Stimulated activated CD8-positive, alpha-beta memory T cell treated with anti-CD3 and anti-CD28 coated beads, Interleukin-4, amount 100 ng/mL, for 4 hours (primary cell): Measurements from ENCODE around the gene MTG2.

Source experiments
- DNase-seq, 2 donors: peaks; one replicate each; pipeline ENCODE4 v3.0.0-alpha.2; 2020; ENCODE audit warnings: low read depth in 2 of 2, low spot score in 1 of 2

Gene MTG2

DNA sequence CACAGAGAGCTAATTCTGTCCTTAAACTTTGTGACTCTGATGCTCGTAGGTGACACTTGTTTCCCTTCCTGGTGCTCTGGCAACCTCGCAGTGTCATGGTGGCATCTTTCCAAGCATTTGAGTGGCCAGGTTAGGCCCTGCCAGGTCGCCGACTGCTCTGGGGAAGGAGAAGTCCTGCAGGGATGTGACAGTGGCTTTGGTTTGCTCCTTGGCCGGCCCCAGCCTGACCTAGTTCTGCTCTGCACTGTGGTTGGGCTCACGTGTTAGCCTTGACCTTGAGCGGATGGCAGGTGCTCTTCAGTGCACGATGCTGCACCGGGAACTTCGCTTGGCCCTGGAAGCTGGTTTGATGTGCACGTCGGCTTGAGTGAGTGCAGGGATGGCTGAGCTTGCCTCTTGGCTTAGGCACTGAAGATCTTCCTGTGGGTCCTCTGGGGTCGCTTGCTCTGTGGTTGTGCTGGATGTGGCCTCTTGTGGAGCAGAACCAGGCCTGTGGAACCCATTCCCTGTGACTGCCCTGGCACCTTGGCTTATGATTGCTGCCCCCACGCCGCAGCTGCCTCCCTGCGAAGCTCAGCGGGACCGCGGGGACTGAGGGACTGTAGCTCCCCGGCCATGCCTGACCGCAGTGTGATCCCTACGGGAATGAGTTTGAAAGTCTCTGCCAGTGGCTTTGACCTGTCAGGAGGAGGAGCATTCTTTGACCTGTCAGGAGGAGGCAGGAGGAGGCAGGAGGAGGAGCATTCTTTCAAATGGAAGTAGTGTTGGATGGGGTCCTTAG, 64.2 kb downstream of the MTG2 start:
- DNase-seq, result no peak

DNA sequence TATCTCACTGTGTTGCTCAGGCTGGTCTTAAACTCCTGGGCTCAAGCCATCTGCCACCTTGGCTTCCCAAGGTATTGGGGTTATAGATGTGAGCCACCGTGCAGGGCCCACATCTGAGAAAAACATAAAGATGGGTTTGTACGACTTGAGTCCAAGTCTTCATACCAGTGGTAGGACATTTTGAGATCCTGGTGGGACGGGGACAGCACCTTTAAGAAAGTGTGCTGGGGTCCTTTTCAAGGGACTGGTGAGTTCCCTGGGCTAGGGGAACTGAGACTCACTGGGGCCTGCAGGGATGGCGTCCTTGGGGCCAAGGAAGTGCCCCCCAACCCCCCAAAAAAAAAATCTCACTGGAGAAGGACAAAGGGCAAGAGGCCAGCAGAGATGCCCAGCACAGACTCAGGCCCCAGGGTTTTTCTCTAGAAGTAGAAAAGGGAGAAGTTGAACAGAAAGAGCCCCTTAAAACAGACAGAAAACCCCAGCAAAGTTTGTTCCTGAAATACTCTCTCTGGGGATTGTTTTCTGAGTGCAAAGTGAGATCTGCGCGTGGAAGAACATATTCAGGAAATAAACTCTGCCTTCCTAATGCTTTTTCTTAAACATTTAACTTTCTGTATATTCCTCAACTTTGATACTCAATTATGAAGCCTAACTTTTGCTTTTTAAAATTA, 66.2 kb downstream of the MTG2 start:
- no peak for DNase-seq

DNA sequence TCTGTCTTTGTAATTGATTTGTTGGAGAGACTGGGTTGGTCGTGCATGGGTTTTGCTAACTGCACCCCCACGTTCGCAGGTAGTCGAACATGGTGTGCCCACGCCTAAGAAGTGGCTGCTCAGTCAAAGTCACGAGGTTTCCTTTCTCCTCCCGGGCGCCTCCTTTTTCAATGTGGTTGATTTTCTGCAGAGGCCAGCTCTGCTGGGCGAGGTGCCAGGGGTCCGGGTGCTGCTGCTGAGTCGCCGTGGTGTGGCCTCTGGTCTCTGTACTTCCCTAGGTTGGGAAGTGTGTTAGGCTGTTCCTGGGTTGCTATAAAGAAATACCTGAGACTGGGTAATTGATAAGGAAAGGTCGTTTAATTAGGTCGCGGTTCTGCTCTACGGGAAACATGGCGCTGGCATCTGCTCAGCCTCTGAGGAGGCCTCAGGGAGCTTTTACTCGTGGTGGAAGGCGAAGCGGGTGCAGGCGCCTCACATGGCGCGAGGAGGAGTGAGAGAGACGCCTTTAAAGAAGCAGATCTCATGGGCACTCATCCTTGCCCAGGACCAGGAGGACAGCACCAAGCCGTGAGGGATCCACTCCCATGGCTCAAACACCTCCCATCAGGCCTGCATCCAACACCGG, 69.6 kb downstream of the MTG2 start:
- no peak for DNase-seq
